HepG2 (cell line): ENCODE data around the gene PIGO. TPM values are rescaled to one million over a fixed set of nuclear protein-coding genes. Genes with fewer than 3 reads are reported as not detected.

Source experiments
- CEBPG ChIP-seq: IDR thresholded peaks from 2 replicates; pipeline ENCODE4 v1.6.1; 2016
- REXO4 ChIP-seq: sonication (generic); formaldehyde crosslinking; IDR thresholded peaks from 2 replicates; pipeline ENCODE4 v1.8.0; 2022; ENCODE audit warnings: missing genetic modification reagents, mild to moderate bottlenecking, borderline replicate concordance
- ZNF281 ChIP-seq: sonication (generic); formaldehyde crosslinking; IDR thresholded peaks from 2 replicates; pipeline ENCODE4 v1.4.0; 2020; ENCODE audit warnings: missing genetic modification reagents, borderline replicate concordance
- polyA plus RNA-seq, 8 experiments: library from polyadenylated mRNA; depleted of rRNA in 3 of 8; stranded (reverse) in 7 of 8; unstranded in 1 of 8; fragments of >200 nt; fragmentation: Illumina TruSeq in 4 of 8; extraction: Trizol in 4 of 8; gene quantifications; 2 replicates each; pipeline versions ENCODE4 v1.2.1 to v1.2.3, GENCODE V29; 2011 to 2016; ENCODE audit warnings: low read depth in 4 of 8, missing spikeins in 1 of 8, mixed read lengths in 1 of 8; ENCODE audit not compliant: insufficient read depth in 1 of 8
- small RNA-seq, 3 experiments: library from RNA; depleted of rRNA; stranded (forward); fragments of <200 nt; gene quantifications; one replicate each; pipeline ENCODE3, GENCODE V24; 2012; ENCODE audit warnings: low read depth in 2 of 3, low replicate concordance in 1 of 3; ENCODE audit not compliant: insufficient read length in 3 of 3, insufficient read depth in 2 of 3
- total RNA-seq, 5 experiments: library from RNA; depleted of rRNA; stranded (reverse); fragments of >200 nt; fragmentation: Illumina TruSeq; extraction: Trizol; gene quantifications; 2 replicates each; pipeline ENCODE4 v1.2.3, GENCODE V29; 2016; ENCODE audit warnings: low read depth in 1 of 5

The PIGO gene
- total and polyA plus RNA-seq, 2 of the 13 experiments (the other 11 are each of a cell fraction or from before 2014, with no cell fraction given): 20.5 to 26.2 TPM

- TF ChIP-seq ZNF281 (CRISPR knock-in tag) (peak; percentile 80), REXO4 (CRISPR knock-in tag) (no peak), CEBPG (CRISPR knock-in tag) (peak; percentile 31; the same call in 1 of the 2 replicates)
Measured at GRCh38 chr9:35042081-35042604, 54.2 kb downstream of the PIGO start (continued).

Small RNA genes within 50 kb of the gene (small RNA-seq; reads per million reads assigned to genes)
- gene RN7SL338P: 0 reads per million in 3 experiments

Other genes with a start within 250 kb of the PIGO start
- gene PHF24, start 138.3 kb downstream of the PIGO start, total RNA-seq (2016; rRNA removed; fragmentation: Illumina TruSeq; extraction: Trizol): not detected in 2 replicates
- 0.05 TPM in 1 of 2 replicates, not detected in the other for gene PHF24, start 138.3 kb downstream of the PIGO start, polyA plus RNA-seq (2011; rRNA removed)
- 0.69 and 0.90 TPM in 2 replicates for gene DNAJB5, start 106.8 kb downstream of the PIGO start, total RNA-seq (2016; rRNA removed; fragmentation: Illumina TruSeq; extraction: Trizol)
- 0.40 and 0.54 TPM in 2 replicates for gene DNAJB5, start 106.8 kb downstream of the PIGO start, polyA plus RNA-seq (2011; rRNA removed)
- 391 and 406 TPM in 2 replicates for gene VCP, start 24.0 kb downstream of the PIGO start, total RNA-seq (2016; rRNA removed; fragmentation: Illumina TruSeq; extraction: Trizol)
- gene VCP, start 24.0 kb downstream of the PIGO start, polyA plus RNA-seq (2011; rRNA removed): 143 and 166 TPM in 2 replicates
- 43.3 and 45.1 TPM in 2 replicates for gene FANCG, start 16.6 kb downstream of the PIGO start, total RNA-seq (2016; rRNA removed; fragmentation: Illumina TruSeq; extraction: Trizol)
- 10.8 and 14.4 TPM in 2 replicates for gene FANCG, start 16.6 kb downstream of the PIGO start, polyA plus RNA-seq (2011; rRNA removed)
- gene STOML2, start 6.5 kb upstream of the PIGO start, total RNA-seq (2016; rRNA removed; fragmentation: Illumina TruSeq; extraction: Trizol): 250 and 305 TPM in 2 replicates
- 243 and 245 TPM in 2 replicates for gene STOML2, start 6.5 kb upstream of the PIGO start, polyA plus RNA-seq (2011; rRNA removed)
- gene ATOSB, start 19.3 kb upstream of the PIGO start, total RNA-seq (2016; rRNA removed; fragmentation: Illumina TruSeq; extraction: Trizol): 1.9 and 2.3 TPM in 2 replicates
- gene ATOSB, start 19.3 kb upstream of the PIGO start, polyA plus RNA-seq (2011; rRNA removed): 6.4 and 7.1 TPM in 2 replicates
- gene UNC13B, start 65.4 kb upstream of the PIGO start, total RNA-seq (2016; rRNA removed; fragmentation: Illumina TruSeq; extraction: Trizol): 18.3 and 23.6 TPM in 2 replicates
- 14.0 and 17.8 TPM in 2 replicates for gene UNC13B, start 65.4 kb upstream of the PIGO start, polyA plus RNA-seq (2011; rRNA removed)